ENCODE measurements around the gene NHLRC1. TPM values are rescaled to one million over a fixed set of nuclear protein-coding genes. Genes with fewer than 3 reads are reported as not detected.

The NHLRC1 gene
- total and polyA plus RNA-seq, 10 of the 15 experiments (the other 5 are each of a cell fraction or from before 2014, with no cell fraction given), result 0.04 to 0.22 (median 0.12) TPM; not detected in 2

DNA sequence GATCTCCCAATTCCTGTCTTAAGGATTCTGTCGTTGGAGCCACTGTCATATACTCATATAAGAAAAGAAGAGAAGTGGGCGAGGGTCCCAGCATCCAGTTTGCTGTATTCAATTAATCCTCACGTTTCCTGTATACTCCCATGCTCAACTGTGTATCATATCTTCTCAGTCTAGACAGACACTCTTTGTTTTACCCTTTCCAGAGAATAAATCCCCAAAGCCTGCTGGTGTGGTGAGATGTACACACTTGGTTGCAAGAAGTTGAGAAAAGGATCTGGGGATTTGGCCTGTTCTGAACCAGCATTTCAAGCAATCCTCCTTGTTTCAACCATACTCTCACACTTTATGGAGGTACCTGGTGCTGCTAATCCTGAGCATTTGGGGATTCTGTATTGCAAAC, 29.3 kb upstream of the NHLRC1 start:
- Histone ChIP-seq H3K4me1 (ENCODE audit: control insufficient read depth, insufficient read depth, low read length) (peaks cover 9% of the 10 kb centered on the region), H3K9me3 (replicated peaks; ENCODE audit: control insufficient read depth, insufficient read depth, low read length) (no peaks in the 10 kb centered on the region), H3K79me2 (ENCODE audit: control insufficient read depth, insufficient read depth, low read length) (peaks cover 6% of the 10 kb centered on the region), H3K27me3 (replicated peaks in 1 of 2; ENCODE audit: control insufficient read depth in 2 of 2, insufficient read depth in 2 of 2, low read length in 1 of 2) (no peaks in the 10 kb centered on the region), H3K27ac (ENCODE audit: control insufficient read depth, insufficient read depth) (no peak overlapping the region), H4K20me1 (ENCODE audit: control insufficient read depth, insufficient read depth) (no peaks in the 10 kb centered on the region), H3K4me3 (no peak overlapping the region), H3K9ac (ENCODE audit: control insufficient read depth, insufficient read depth, low read length) (no peak overlapping the region), H3K36me3 (ENCODE audit: control insufficient read depth in 2 of 2, insufficient read depth in 2 of 2, low read length in 1 of 2) (no peaks in the 10 kb centered on the region; a peak in 1 of 4 replicates), H2AFZ (ENCODE audit: control insufficient read depth, low read depth, low read length) (no peak overlapping the region), H3K4me2 (ENCODE audit: control insufficient read depth, insufficient read depth) (no peak overlapping the region)
- intact Hi-C loops (cut with micrococcal nuclease; ENCODE audit: unreplicated experiment), result loop anchor here (10.0 kb wide), 1 partner anchor 447 kb away; the partner anchor contains the start of gene NUP153
- ChIA-PET POLR2A (interaction anchor here (0.7 kb wide), 1 partner anchor 18 kb away, joined by 3 read pairs; no protein-coding TSS in a partner anchor), SMC1A (ENCODE audit: uncharacterized antibody, unreplicated experiment) (interaction anchor here (0.7 kb wide), 1 partner anchor 13 kb away, joined by 3 read pairs; no protein-coding TSS in a partner anchor), CTCF (interaction anchor here (0.6 to 1.0 kb wide), 2 partner anchors 9 to 18 kb away, joined by 3 read pairs; no protein-coding TSS in a partner anchor), RAD21 (ENCODE audit: unreplicated experiment) (interaction anchor here (0.7 kb wide), 1 partner anchor 16 kb away, joined by 3 read pairs; no protein-coding TSS in a partner anchor)
- 84% methylated on average over 3 of the region's 3 CpGs for WGBS (ENCODE audit: insufficient coverage, insufficient replicate concordance, low lambda C conversion rate, missing lambda C conversion rate)
- DNase-seq (ENCODE audit: low read depth, low spot score) (no peak), ATAC-seq (no peak), FAIRE-seq (no peak)
- in situ Hi-C loops (cut with MboI), result loop anchor here (5.0 kb wide), 1 partner anchor 450 kb away; no protein-coding TSS in a partner anchor
- no TSS peak for BruUV-seq (replicated peaks)
- TF ChIP-seq, protein P1, sequence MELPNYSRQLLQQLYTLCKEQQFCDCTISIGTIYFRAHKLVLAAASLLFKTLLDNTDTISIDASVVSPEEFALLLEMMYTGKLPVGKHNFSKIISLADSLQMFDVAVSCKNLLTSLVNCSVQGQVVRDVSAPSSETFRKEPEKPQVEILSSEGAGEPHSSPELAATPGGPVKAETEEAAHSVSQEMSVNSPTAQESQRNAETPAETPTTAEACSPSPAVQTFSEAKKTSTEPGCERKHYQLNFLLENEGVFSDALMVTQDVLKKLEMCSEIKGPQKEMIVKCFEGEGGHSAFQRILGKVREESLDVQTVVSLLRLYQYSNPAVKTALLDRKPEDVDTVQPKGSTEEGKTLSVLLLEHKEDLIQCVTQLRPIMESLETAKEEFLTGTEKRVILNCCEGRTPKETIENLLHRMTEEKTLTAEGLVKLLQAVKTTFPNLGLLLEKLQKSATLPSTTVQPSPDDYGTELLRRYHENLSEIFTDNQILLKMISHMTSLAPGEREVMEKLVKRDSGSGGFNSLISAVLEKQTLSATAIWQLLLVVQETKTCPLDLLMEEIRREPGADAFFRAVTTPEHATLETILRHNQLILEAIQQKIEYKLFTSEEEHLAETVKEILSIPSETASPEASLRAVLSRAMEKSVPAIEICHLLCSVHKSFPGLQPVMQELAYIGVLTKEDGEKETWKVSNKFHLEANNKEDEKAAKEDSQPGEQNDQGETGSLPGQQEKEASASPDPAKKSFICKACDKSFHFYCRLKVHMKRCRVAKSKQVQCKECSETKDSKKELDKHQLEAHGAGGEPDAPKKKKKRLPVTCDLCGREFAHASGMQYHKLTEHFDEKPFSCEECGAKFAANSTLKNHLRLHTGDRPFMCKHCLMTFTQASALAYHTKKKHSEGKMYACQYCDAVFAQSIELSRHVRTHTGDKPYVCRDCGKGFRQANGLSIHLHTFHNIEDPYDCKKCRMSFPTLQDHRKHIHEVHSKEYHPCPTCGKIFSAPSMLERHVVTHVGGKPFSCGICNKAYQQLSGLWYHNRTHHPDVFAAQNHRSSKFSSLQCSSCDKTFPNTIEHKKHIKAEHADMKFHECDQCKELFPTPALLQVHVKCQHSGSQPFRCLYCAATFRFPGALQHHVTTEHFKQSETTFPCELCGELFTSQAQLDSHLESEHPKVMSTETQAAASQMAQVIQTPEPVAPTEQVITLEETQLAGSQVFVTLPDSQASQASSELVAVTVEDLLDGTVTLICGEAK (IDR thresholded peaks at IDR 0.05; ENCODE audit: borderline replicate concordance), result no peak
- TF ChIP-seq PML (IDR thresholded peaks at IDR 0.05; ENCODE audit: low read length), result no peak
- TF ChIP-seq TCF7 (IDR thresholded peaks at IDR 0.05; ENCODE audit: borderline replicate concordance), result no peak
- no peak for TF ChIP-seq TBL1XR1 (IDR thresholded peaks at IDR 0.05; ENCODE audit: low read depth, low read length)
- no peak for TF ChIP-seq ETV6 (conservative IDR thresholded peaks at IDR 0.05 in 1 of 2, IDR thresholded peaks at IDR 0.05 in 1 of 2; ENCODE audit: borderline replicate concordance in 1 of 2, low read depth in 1 of 2)
- no peak for TF ChIP-seq YBX1 (IDR thresholded peaks at IDR 0.05)
- no peak for TF ChIP-seq RBBP5 (conservative IDR thresholded peaks at IDR 0.05)
- TF ChIP-seq, protein P2, sequence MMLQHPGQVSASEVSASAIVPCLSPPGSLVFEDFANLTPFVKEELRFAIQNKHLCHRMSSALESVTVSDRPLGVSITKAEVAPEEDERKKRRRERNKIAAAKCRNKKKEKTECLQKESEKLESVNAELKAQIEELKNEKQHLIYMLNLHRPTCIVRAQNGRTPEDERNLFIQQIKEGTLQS (IDR thresholded peaks at IDR 0.05; ENCODE audit: borderline replicate concordance, extremely low read depth, low read depth, low read length), result no peak
- TF ChIP-seq, protein P3, sequence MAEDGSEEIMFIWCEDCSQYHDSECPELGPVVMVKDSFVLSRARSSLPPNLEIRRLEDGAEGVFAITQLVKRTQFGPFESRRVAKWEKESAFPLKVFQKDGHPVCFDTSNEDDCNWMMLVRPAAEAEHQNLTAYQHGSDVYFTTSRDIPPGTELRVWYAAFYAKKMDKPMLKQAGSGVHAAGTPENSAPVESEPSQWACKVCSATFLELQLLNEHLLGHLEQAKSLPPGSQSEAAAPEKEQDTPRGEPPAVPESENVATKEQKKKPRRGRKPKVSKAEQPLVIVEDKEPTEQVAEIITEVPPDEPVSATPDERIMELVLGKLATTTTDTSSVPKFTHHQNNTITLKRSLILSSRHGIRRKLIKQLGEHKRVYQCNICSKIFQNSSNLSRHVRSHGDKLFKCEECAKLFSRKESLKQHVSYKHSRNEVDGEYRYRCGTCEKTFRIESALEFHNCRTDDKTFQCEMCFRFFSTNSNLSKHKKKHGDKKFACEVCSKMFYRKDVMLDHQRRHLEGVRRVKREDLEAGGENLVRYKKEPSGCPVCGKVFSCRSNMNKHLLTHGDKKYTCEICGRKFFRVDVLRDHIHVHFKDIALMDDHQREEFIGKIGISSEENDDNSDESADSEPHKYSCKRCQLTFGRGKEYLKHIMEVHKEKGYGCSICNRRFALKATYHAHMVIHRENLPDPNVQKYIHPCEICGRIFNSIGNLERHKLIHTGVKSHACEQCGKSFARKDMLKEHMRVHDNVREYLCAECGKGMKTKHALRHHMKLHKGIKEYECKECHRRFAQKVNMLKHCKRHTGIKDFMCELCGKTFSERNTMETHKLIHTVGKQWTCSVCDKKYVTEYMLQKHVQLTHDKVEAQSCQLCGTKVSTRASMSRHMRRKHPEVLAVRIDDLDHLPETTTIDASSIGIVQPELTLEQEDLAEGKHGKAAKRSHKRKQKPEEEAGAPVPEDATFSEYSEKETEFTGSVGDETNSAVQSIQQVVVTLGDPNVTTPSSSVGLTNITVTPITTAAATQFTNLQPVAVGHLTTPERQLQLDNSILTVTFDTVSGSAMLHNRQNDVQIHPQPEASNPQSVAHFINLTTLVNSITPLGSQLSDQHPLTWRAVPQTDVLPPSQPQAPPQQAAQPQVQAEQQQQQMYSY (CRISPR knock-in tag; IDR thresholded peaks at IDR 0.05), result no peak
- TF ChIP-seq BACH1 (IDR thresholded peaks at IDR 0.05; ENCODE audit: borderline replicate concordance), result no peak
- TF ChIP-seq RAD21 (IDR thresholded peaks at IDR 0.05; ENCODE audit: insufficient read depth, low read depth, low read length), result no peak
- TF ChIP-seq PAX5 (IDR thresholded peaks at IDR 0.05; ENCODE audit: borderline replicate concordance, low read depth, low read length), result no peak

Measured in GM12878 (cell line).